HG03135 (cell line): Measurements from ENCODE around the gene PATL2.
"Not testable (repeated sequence)": the region's sequence is repeated elsewhere in the genome, so short reads cannot be mapped to it uniquely, and the experiment has no call there.

Experiments used
- ATAC-seq: cut with Tn5 transposase; IDR thresholded peaks from one replicate; pipeline ENCODE4 v1.9.1; 2021; ENCODE audit warnings: mild to moderate bottlenecking, moderate library complexity; ENCODE audit not compliant: unreplicated experiment

Gene PATL2

GRCh38 chr15:44694416-44694815 lies 16.7 kb downstream of the PATL2 start:
- ATAC-seq = no peak

GRCh38 chr15:44692659-44693058 lies 18.5 kb downstream of the PATL2 start:
- no peak for ATAC-seq

- ATAC-seq = not testable (repeated sequence)
Observed at GRCh38 chr15:44690245-44690644, 20.9 kb downstream of the PATL2 start.

GRCh38 chr15:44689318-44689717 lies 21.8 kb downstream of the PATL2 start:
- not testable (repeated sequence) for ATAC-seq

GRCh38 chr15:44682809-44683682 lies 28.1 kb downstream of the PATL2 start:
- not testable (repeated sequence) for ATAC-seq

GRCh38 chr15:44682211-44682610 lies 28.9 kb downstream of the PATL2 start:
- ATAC-seq = no peak

- ATAC-seq = no peak
Observed at GRCh38 chr15:44676676-44677075, 34.4 kb downstream of the PATL2 start.

GRCh38 chr15:44675911-44676310 lies 35.2 kb downstream of the PATL2 start:
- no peak for ATAC-seq

GRCh38 chr15:44673639-44674038 lies 37.5 kb downstream of the PATL2 start:
- ATAC-seq = no peak

GRCh38 chr15:44670087-44670950 lies 40.8 kb downstream of the PATL2 start:
- ATAC-seq = no peak

GRCh38 chr15:44668921-44669320 lies 42.2 kb downstream of the PATL2 start:
- no peak for ATAC-seq

- no peak for ATAC-seq
Observed at GRCh38 chr15:44667039-44667360, 44.1 kb downstream of the PATL2 start.

GRCh38 chr15:44666210-44667038 lies 44.7 kb downstream of the PATL2 start:
- ATAC-seq = no peak

- peak; percentile 75 for ATAC-seq
Observed at GRCh38 chr15:44663410-44664308, 47.5 kb downstream of the PATL2 start, which contains the start of gene SPG11. Gene SPG11 (minus strand): TSS chr15:44663662. CDS start chr15:44663647, 15 bp downstream.

GRCh38 chr15:44662478-44663409 lies 48.4 kb downstream of the PATL2 start:
- ATAC-seq = peak; percentile 55

- ATAC-seq = no peak
Observed at GRCh38 chr15:44661576-44661975, 49.5 kb downstream of the PATL2 start.

GRCh38 chr15:44659056-44659455 lies 52.1 kb downstream of the PATL2 start:
- no peak for ATAC-seq

GRCh38 chr15:44657378-44657777 lies 53.7 kb downstream of the PATL2 start:
- no peak for ATAC-seq

- no peak for ATAC-seq
Observed at GRCh38 chr15:44656913-44657312, 54.2 kb downstream of the PATL2 start.
